GM12872 (cell line): Measurements from ENCODE around the gene FGF8.

ENCODE experiments used
- CTCF ChIP-seq: IDR thresholded peaks from 3 replicates; pipeline ENCODE4 v1.5.1; 2011; ENCODE audit warnings: low read depth, mild to moderate bottlenecking, low read length, moderate library complexity; ENCODE audit not compliant: insufficient read depth

FGF8 gene

DNA sequence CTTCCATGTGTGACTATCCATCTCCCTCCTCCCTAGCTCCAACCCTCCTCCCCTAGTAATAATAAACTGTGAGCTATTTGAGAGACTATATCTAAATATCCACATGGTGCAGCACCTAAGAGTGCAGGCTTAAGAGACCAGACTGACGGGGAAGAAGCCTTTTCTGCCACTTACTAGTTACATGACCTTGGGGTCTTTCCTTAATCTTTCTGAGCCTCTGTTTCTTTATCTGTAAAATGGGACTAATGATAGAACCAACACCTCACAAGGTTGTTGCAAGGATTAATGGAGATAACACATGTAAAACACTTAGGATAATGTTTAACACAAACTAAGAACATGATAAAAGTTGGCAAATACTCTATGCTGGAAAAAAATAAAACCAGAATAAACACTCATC, 43.8 kb downstream of the FGF8 start:
- no peak for TF ChIP-seq CTCF

DNA sequence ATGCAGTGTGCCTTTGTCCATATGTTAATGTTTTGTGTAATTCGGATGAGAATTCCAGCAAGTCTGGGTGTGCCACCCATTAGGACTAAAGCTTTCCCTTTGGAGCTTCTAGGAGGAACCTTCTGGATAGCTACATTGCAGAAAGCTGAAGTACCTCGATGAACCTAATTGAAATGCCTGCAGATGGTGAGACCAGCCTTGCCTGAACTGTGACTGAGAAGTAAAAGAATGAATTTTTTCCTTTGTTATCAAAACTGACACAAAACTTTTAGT, 49.9 kb downstream of the FGF8 start:
- TF ChIP-seq CTCF: no peak

DNA sequence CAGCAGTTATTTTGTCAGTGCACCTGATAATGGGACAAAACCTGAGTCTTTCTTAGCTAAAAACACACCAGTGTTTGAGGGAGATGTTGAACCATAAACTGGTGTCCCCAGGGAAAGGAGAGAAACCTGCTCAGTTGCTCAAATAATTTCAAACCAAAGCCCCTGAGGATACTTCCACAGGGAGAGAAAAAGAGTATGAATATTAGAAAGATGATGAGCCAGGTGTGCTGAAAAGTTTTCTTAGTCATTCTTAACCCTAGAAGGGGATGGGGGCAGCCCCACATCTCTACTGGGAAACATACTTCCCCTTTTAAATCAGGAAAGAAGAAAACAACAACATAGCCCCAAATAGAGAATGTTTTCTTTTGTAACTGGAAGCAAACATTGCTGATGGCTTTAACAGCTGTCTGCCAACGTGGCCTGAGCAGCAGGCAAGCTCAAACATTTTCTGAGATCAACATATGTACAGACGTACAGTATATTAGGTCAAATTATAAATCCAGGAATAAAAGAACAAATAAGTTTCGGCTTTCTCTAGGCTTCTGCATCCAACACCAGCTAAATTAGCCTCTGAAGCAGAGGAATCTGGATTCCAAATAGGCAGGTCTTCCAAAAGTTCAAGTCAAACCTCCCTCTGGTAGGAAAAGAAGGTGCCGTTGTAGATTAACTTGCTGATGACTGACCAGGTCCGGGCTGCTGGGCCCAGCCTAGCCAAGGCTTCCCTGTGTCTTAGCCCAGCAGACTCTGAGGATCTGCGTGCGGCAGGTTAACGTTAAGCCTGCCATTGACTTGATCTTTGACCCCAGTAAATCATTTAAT, 50.4 kb downstream of the FGF8 start:
- no peak for TF ChIP-seq CTCF

- TF ChIP-seq CTCF: no peak
These were observed 51.5 kb downstream of the FGF8 start for GRCh38 chr10:101724446-101724845.

DNA sequence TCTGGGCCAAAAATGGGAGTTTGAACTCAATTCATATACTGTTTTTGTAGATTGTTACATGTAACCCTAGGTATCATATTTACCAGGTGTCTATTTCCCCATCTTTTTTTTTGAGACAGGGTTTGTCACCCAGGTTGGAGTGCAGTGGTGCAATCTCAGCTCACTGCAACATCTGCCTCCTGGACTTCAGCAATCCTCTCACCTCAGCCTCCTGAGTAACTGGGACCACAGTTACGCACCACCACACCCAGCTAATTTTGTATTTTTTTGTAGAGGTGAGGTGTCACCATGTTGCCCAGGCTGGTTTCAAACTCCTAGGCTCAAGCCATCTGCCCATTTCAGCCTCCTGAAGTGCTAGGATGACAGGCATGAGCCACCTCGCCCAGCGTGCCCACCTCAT, 52.7 kb downstream of the FGF8 start:
- TF ChIP-seq CTCF: no peak

- TF ChIP-seq CTCF: no peak
These were observed 54.1 kb downstream of the FGF8 start for GRCh38 chr10:101721806-101722205.

- TF ChIP-seq CTCF: no peak
These were observed 55.2 kb downstream of the FGF8 start for GRCh38 chr10:101720606-101721230.
